Stimulated activated CD4-positive, alpha-beta T cell treated with anti-CD3 and anti-CD28 coated beads, TNF-alpha, amount 100 ng/mL, for 1 hour (primary cell): ENCODE results near the gene SRSF7.
"Not testable (repeated sequence)": the region's sequence is repeated elsewhere in the genome, so short reads cannot be mapped to it uniquely, and the experiment has no call there.

Experiments
- DNase-seq, 3 donors: peaks; one replicate each; pipeline ENCODE4 v3.0.0-alpha.2; 2020; ENCODE audit warnings: low read depth in 3 of 3, low spot score in 1 of 3

SRSF7 gene

DNA sequence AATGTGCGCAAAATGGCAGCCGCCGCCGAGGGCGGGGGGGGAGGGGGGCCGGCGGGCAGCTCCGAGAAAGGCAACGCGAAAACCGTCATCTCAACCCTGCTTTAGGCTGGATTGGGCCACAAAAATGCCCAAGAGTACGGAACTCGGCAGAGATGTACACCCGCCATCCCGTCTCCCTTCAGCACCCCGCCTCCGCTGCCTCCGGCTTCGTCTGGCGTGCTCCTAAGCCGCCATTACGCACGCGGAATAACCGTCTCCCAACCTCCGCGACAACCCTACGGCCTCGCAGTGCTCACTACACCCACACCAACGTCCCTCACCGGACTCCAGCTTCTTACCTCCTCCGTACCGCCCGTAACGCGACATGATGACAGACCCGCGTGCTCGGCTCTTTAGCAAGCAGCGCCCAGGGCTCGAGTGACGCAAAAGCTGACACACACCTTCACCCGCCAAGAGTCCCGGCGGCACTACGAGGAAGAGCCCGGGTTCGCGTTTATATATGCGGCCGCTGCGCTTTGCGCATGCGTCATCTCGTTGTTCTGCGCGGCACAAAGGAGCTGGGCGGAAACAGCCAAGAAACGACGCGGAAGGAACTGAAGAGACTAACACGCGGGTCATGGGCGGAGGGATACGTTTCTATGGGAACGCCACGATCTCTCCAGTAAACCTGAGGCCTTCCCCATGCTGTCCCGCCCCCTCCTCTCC lies at the start of gene SRSF7:
Gene SRSF7, minus strand, starts transcription at position 471 of the 705 bp plus-strand sequence. Its CDS starts 105 bp downstream, at position 366.
- DNase-seq: peak; percentile 94 to 98 (median 98)

DNA sequence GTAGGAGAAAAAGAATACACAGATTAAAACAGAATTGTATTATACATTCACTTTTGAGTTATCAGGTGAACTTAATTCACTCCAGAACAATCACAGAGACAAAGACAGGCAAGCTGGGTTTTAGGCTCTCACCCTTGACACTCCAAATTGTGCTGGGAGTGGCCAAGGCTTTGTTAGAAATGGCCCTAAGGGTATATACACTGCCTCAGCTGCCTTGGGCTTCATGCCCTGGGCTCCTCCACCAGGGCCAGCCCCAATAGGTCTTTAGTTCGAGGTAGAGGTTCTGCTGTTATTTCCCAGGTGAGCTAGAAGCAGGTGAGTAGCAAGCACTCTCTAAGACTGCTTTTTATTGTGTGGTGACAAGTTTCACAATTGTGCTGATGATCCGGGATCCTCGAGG lies 46.8 kb upstream of the SRSF7 start:
- no peak for DNase-seq

DNA sequence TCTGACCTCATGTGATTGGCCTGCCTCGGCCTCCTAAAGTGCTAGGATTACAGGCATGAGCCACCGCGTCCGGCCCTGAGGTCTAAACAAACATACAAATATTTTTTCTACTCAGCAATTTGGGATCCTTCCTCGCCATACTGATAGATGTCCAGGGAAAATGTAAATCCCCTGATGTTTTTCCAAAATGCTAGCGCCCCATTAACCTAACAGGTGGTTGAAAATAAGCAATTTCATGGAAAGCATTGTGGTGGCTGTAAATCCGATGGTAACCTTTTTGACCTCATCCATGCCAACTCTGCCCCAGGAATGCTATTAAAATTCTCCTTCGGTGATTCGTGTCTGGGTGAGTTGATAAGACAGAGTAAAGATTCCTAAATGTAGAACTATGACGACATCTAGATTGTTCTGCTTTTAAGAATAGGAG lies 46.1 kb upstream of the SRSF7 start:
- no peak for DNase-seq

DNA sequence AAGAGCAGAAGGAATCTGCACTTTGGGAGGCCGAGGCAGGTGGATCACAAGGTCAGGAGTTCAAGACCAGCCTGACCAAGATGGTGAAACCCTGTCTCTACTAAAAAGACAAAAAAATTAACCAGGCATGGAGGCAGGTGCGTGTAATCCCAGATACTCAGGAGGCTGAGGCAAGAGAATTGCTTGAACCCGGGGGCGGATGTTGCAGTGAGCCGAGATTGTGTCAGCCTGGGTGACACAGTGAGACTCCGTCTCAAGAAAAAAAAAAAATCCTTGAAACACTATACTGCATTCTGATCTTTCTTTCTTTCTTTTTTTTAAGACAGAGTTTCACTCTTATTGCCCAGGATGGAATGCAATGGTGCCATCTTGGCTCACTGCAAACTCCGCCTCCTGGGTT lies 43.9 kb upstream of the SRSF7 start:
- DNase-seq: not testable (repeated sequence)

DNA sequence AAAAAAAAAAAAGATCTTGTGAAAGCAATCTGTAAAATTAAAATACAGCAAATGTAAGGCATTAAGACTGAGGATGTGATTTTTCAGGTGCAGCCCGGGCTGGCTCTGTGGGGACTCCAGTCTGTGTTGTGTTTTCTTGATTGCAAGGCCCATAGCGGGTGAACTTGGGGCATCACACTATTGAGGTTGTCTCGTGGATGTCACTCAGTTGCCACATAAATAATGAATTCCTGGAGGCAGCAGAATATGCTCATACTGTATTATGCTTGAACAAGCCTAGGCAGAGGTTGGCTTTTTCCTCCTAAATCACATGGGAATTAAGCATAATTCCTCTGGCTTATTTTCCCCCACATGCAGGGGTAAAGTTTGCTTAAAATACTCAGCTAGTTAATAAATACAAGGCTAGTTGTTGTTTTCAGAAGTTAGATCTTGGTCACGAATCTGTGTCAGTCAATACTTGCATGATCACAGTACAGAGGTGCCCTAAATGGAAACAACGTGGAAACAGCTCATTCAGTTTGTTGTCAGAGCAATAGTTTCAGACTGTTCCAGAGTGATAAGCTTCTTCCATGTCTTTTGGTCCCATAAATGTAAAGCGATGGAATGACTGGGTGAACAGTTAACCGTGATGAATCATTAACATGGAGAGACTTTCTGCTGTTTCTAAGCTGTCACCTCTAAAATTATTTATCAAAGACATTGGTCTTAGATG lies 43.2 kb upstream of the SRSF7 start:
- DNase-seq: no peak

DNA sequence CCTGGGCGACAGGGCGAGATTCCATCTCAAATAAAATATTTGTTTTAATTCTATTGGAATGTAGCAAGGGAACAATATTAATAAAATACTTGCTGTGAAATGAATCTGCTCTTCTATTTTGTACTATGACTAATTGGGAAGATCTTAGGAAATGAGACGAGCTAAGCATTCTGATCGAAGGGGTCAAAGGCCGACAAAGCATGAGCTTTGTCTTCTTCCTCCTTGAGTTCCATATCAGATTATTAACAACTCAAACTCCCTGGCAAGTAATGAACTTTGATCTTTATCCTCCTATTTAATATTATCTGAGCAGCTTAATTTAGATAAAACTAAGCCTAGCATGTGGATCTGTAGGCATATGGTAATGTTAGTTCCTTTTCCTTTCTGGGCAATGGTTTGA lies 42.4 kb upstream of the SRSF7 start:
- DNase-seq: no peak

DNA sequence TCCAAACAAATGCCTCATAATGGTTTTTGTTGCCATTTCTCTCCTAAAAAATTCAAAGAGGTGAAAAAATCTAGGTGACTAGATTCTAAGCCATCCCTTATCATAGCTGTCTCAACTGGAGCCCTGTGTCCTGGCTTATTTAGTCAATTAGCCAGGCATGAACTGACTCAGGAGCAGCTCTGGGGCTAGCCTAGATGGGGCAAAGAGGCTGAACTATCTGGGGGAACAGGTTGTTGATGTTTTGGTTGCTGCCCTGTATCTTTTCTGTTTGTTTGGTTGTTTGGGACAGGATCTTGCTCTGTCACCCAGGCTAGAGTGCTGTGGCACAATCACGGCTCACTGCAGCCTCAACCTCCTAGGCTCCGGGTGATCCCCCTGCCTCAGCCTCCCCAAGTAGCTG lies 41.6 kb upstream of the SRSF7 start:
- DNase-seq: no peak

DNA sequence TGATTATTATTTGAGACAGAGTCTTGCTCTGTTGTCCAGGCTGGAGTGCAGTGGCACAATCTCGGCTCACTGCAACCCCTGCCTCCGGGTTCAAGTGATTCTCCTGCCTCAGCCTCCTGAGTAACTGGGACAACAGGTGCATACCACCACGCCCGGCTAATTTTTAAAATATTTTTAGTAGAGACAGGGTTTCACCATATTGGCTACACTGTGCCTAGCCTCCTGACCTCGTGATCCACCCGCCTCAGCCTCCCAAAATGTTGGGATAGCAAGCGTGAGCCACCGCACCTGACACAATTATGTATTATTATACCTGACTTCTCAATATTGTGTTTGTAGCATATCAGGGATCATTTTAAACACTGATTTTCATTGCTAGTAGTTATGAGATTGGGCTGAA lies 41.2 kb upstream of the SRSF7 start:
- DNase-seq: not testable (repeated sequence)

DNA sequence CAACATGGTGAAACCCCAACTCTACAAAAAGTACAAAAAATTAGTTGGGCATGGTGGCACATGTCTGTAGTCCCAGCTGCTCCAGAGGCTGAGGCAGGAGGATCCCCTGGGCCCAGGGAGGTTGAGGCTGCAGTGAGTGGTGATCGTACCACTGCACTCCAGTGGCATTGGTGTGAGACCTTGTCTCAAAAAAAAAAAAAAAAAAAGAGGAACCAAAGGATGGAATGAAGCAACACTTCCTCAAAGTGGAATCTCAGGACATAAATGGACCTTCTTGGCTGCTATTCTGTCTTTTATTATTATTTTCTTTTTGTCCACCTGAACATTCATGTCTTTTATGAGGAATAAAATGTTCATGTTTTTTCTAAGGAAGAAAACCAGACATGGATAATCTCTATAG lies 40.6 kb upstream of the SRSF7 start:
- no peak for DNase-seq

DNA sequence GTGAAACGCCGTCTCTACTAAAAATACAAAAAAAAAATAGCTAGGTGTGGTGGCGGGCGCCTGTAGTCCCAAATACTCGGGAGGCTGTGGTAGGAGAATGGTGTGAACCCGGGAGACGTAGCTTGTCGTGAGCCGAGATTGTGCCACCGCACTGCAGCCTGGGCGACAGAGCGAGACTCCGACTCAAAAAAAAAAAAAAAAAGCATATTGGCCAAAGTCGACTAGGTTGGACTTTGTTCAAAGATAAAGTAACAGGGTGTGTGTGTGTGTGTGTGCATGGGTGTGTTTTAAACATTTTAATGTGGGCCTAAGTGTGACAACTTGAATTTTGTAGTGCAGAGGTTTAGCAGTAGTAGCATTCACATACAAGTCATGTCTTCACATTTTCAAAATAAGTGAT lies 38.5 kb upstream of the SRSF7 start:
- no peak for DNase-seq

DNA sequence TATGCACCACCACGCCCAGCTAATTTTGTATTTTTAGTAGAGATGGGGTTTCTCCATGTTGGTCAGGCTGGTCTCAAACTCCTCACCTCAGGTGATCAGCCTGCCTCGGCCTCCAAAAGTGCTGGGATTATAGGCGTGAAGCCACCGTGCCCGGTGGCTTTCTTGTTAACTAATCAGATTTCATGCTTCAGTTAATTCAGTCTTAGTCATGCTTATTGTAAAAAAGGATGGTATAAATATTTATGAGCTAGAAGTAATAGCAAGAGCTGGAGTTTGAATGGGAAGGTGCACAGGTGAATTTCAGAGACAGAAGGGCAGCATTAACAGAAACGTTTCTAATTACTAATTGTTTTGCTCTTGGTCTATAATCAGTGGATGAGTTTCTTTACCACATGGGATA lies 37.1 kb upstream of the SRSF7 start:
- no peak for DNase-seq

DNA sequence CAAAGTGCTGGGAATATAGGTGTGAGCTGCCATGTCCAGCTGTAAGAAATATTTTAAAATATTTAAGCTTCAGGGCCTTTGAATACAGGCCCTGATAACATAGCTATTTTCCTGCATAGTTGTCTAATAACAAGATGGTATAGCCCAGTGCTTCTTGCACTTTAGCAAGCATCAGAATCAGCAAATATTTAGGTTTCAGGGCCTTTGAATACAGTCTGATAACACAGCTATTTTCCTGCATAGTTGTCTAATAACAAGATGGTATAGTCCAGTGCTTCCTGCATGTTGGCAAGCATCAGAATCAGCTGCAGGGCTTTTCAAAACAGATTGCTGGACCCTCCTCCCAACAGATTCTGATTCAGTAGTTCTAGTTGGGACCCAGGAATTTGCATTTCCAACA lies 32.4 kb upstream of the SRSF7 start:
- no peak for DNase-seq

DNA sequence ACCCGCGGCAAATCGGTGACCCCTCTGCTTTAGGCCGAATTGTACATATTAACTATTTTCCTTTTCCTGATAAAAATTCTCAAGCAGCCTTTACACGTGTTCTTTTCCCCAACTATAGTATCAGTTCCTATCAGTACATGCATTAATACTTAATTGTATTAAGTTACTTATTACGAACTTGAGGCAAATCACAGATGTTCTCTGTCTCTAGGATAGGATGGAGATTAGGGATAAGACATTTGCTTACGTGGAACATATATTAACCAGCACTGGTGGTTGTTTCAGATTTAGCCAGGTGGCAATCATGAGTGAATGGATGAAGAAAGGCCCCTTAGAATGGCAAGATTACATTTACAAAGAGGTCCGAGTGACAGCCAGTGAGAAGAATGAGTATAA lies 27.5 kb upstream of the SRSF7 start:
- DNase-seq: no peak

DNA sequence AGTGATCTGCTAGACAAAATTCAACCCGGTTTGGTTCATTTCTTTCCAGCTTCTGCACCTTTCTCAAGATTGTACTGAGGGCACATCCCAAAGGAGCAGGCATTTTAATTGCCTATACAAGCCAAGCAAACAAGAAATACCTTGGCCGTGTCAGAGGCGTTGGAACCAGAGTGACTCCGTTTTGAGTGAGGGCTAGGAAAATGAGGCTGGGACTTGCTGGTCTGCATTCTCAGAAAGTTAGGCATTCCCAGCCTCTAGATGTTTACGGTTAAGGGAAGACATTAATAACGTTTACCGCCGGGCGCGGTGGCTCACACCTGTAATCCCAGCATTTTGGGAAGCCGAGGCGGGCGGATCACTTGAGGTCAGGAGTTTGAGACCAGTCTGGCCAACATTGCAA lies 25.4 kb upstream of the SRSF7 start:
- no peak for DNase-seq

DNA sequence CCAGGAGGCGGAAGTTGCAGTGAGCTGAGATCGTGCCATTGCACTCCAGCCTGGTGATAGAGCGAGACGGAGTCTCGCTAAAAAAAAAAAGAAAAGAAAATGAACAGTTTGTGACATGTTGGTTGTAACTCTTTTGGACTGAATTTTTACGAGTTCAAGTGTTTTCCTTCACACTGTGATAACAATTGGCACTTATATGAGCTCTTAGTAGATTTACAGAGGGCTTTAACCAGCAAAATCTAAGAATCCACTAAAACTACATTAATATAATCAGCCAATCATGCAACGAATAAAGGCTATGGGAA lies 24.7 kb upstream of the SRSF7 start:
- DNase-seq: no peak

DNA sequence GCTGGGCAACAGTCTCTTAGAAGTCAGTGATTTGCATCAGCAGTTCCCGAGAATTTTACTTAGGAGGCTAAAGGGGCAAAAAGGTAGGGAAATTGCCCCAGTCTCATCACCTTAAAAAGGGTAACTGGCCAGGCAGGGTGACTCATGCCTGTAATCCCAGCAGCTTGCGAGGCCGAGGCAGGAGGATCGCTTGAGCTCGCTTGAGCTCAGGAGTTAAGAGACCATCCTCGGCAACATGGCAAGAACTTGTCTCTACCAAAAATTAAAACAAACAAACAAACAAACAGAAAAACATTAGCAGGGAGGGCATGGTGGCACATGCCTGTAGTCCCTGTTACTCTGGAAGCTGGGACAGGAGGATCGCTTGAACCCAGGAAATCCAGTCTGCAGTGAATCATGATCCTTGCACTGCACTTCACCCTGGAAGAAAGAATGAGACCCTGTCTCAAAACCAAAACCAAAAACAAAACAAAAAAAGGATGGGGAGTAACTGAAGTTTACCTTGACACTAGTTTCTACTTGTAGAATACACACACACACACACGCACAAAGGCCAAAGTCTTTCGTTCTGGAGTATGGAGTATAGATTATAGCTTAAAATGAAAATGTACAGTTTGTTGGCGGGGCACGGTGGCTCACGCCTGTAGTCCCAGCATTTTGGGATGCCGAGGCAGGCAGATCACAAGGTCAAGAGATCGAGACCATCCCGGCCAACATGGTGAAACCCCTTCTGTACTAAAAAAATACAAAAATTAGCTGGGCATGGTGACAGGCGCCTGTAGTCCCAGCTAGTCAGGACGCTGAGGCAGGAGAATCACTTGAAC lies 24.1 kb upstream of the SRSF7 start:
- DNase-seq: no peak

DNA sequence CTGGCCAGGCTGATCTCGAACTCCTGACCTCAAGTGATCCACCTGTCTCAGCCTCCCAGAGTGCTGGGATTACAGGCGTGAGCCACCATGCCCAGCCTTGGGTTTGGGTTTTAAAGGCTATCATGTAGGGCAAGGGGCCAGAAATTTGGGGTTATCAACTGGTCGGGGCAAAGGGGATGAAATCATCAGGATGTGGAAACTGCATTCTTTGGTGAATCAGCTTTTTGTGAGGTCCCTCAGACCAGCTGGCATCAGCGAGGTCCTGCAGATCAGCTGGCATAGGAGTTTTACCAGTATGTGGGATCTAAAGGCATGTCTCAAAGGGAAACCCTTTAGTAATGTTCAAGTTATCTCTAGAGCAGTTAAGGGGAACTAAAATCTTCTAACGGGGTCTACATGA lies 20.5 kb upstream of the SRSF7 start:
- DNase-seq: no peak

DNA sequence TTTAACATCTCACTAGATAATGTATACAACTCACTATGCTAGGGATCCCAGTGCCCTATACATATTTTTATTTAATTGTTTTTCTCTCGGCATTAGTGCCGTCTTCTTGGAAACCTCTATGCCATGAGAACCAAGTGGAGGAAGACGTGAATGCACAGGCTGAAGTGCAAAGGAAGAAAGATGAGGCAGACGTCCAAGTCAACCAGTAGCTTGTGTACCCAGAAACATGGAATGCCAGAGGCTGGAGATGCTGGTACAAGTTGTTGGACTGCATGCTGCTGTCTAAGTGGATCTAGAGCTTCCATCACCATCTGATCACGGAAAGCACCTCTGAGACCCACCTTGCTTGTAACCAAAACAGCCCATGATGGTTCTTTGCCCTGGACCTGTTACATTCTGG lies 14.4 kb upstream of the SRSF7 start:
- DNase-seq: no peak

DNA sequence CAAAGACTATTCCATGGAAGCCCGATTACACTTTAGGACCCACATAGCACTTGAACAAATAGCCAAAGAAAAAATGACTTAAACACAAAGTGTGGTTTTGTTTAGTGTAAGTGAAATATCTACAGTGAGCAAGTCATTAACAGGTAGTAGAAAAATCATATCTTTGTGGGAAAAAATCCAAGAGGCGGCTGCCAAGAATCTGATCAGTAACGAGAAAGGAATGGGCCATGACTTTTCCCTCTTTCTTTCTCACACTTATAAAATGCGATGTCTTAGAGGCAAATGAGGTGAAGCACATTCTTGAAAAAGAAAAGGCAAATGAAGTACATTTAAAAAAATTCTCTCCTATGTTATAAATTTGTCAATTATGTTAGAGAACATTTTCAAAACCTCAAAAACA lies 14.0 kb upstream of the SRSF7 start:
- no peak for DNase-seq

DNA sequence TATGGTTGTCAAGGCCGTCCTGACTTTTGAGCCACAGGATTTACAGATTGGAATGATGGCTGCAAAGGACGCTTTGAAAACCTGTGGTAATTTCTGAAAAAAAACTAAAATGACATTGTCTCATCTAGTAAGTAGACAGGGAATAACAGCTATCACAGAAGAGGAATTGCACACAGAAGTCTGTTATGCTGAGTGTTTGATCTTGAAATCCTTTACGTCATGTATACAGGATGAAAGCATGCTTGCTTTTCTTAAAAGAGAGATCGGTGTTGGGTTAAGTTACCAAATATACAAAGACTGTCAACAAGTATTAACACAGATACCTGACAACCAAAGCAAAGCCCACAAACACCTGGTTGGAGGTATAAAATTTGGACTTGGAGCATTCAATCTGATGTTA lies 12.6 kb upstream of the SRSF7 start:
- DNase-seq: no peak

DNA sequence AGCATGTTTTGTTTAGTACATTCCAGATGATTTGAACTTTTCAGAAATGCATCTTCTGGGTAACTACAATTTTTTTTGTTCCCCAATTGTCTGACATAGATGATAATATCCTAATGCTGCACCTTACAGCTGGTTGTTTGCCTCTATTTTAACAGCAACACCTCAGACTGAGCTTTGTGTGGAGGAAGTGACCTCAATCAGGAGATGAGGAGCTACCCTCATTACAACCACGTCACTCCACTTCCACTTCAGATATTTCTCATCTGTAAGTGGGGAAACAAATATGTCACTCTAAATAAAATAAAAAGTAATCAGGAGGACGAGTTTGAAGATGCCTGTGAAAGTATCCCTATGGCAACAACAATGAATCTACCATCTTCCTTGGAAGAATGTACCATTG lies 12.1 kb upstream of the SRSF7 start:
- no peak for DNase-seq

DNA sequence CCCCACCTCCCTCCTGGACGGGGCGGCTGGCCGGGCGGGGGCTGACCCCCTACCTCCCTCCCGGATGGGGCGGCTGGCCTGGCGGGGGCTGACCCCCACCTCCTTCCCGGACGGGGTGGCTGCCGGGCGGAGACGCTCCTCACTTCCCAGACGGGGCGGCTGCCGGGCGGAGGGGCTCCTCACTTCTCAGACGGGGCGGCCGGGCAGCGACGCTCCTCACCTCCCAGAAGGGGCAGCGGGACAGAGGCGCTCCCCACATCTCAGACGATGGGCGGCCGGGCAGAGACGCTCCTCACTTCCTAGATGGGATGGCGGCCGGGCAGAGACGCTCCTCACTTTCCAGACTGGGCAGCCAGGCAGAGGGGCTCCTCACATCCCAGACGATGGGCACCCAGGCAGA lies 4.7 kb upstream of the SRSF7 start:
- not testable (repeated sequence) for DNase-seq
